Measurements from ENCODE around the gene PARP15. TPM values are rescaled to one million over a fixed set of nuclear protein-coding genes. Genes with fewer than 3 reads are reported as not detected.

The PARP15 gene
- total and polyA plus RNA-seq, 2 experiments from 2014 or later: 0.58 to 0.63 TPM

- TF ChIP-seq EZH2phosphoT487 (IDR thresholded peaks at IDR 0.05; ENCODE audit: low read depth, severe bottlenecking, unreplicated experiment): no peak
- no peak for TF ChIP-seq EZH2 (IDR thresholded peaks at IDR 0.05; ENCODE audit: borderline replicate concordance)
- TF ChIP-seq CTCF (IDR thresholded peaks at IDR 0.05; ENCODE audit: poor library complexity): no peak
- no peak overlapping the region for H3K27ac ChIP-seq
- no peaks in the 10 kb centered on the region for H3K9me3 ChIP-seq (ENCODE audit: low read depth)
- H2AFZ ChIP-seq: no peak overlapping the region
- no peak overlapping the region for H3K4me3 ChIP-seq
- no peaks in the 10 kb centered on the region for H3K79me2 ChIP-seq
- H3K36me3 ChIP-seq (replicated peaks; ENCODE audit: insufficient read depth, low read depth): no peaks in the 10 kb centered on the region
- H3K27me3 ChIP-seq: no peaks in the 10 kb centered on the region
- 47% methylated on average over 1 of the region's 1 CpG for WGBS (ENCODE audit: low lambda C conversion rate, missing lambda C conversion rate)
- no peaks in the 10 kb centered on the region for H4K20me1 ChIP-seq (ENCODE audit: insufficient read depth, poor library complexity, severe bottlenecking)
- H3K9me2 ChIP-seq (replicated peaks; ENCODE audit: insufficient read depth): no peaks in the 10 kb centered on the region
- no peak overlapping the region for H3K4me2 ChIP-seq
- no peaks in the 10 kb centered on the region for H3K4me1 ChIP-seq (ENCODE audit: insufficient read depth)
- no peak for DNase-seq (ENCODE audit: low spot score)
Measured at GRCh38 chr3:122627301-122627700, 49.9 kb downstream of the PARP15 start.

GRCh38 chr3:122628567-122628966, 51.1 kb downstream of the PARP15 start:
- no peaks in the 10 kb centered on the region for H3K4me1 ChIP-seq (ENCODE audit: insufficient read depth)
- DNase-seq (ENCODE audit: low spot score): no peak
- WGBS (ENCODE audit: low lambda C conversion rate, missing lambda C conversion rate): 70% methylated on average over 3 of the region's 3 CpGs
- H3K27me3 ChIP-seq: no peaks in the 10 kb centered on the region
- H3K36me3 ChIP-seq (replicated peaks; ENCODE audit: insufficient read depth, low read depth): no peaks in the 10 kb centered on the region
- H3K9me3 ChIP-seq (ENCODE audit: low read depth): no peaks in the 10 kb centered on the region
- no peak overlapping the region for H3K4me2 ChIP-seq
- H3K27ac ChIP-seq: no peak overlapping the region
- no peak overlapping the region for H3K4me3 ChIP-seq
- H3K9me2 ChIP-seq (replicated peaks; ENCODE audit: insufficient read depth): no peaks in the 10 kb centered on the region
- TF ChIP-seq EZH2 (IDR thresholded peaks at IDR 0.05; ENCODE audit: borderline replicate concordance) (no peak), CTCF (IDR thresholded peaks at IDR 0.05; ENCODE audit: poor library complexity) (no peak), EZH2phosphoT487 (IDR thresholded peaks at IDR 0.05; ENCODE audit: low read depth, severe bottlenecking, unreplicated experiment) (no peak)
- H4K20me1 ChIP-seq (ENCODE audit: insufficient read depth, poor library complexity, severe bottlenecking): no peaks in the 10 kb centered on the region
- H2AFZ ChIP-seq: no peak overlapping the region
- H3K79me2 ChIP-seq: no peaks in the 10 kb centered on the region

GRCh38 chr3:122629763-122630162, 52.3 kb downstream of the PARP15 start:
- 95% methylated on average over 1 of the region's 1 CpG for WGBS (ENCODE audit: low lambda C conversion rate, missing lambda C conversion rate)

More at GRCh38 chr3:122629763-122630162, 52.3 kb downstream of the PARP15 start:
- H3K27me3 ChIP-seq: no peaks in the 10 kb centered on the region
- H2AFZ ChIP-seq: no peak overlapping the region
- H3K27ac ChIP-seq: no peak overlapping the region
- H3K4me3 ChIP-seq: no peak overlapping the region
- no peak for TF ChIP-seq EZH2 (IDR thresholded peaks at IDR 0.05; ENCODE audit: borderline replicate concordance)
- no peak for TF ChIP-seq CTCF (IDR thresholded peaks at IDR 0.05; ENCODE audit: poor library complexity)
- TF ChIP-seq EZH2phosphoT487 (IDR thresholded peaks at IDR 0.05; ENCODE audit: low read depth, severe bottlenecking, unreplicated experiment): no peak
- no peaks in the 10 kb centered on the region for H3K79me2 ChIP-seq
- no peaks in the 10 kb centered on the region for H3K4me1 ChIP-seq (ENCODE audit: insufficient read depth)
- no peaks in the 10 kb centered on the region for H3K36me3 ChIP-seq (replicated peaks; ENCODE audit: insufficient read depth, low read depth)
- no peak for DNase-seq (ENCODE audit: low spot score)
- no peaks in the 10 kb centered on the region for H3K9me3 ChIP-seq (ENCODE audit: low read depth)
- no peaks in the 10 kb centered on the region for H4K20me1 ChIP-seq (ENCODE audit: insufficient read depth, poor library complexity, severe bottlenecking)
- H3K4me2 ChIP-seq: no peak overlapping the region
- H3K9me2 ChIP-seq (replicated peaks; ENCODE audit: insufficient read depth): no peaks in the 10 kb centered on the region
